NAMALWA (cell line): ENCODE measurements around the gene AMER2.
"Not testable (repeated sequence)": the region's sequence is repeated elsewhere in the genome, so short reads cannot be mapped to it uniquely, and the experiment has no call there.

Experiments used
- DNase-seq: peaks from one replicate; pipeline ENCODE4 v3.0.0-alpha.2; 2015; ENCODE audit warnings: low spot score

AMER2 gene

DNA sequence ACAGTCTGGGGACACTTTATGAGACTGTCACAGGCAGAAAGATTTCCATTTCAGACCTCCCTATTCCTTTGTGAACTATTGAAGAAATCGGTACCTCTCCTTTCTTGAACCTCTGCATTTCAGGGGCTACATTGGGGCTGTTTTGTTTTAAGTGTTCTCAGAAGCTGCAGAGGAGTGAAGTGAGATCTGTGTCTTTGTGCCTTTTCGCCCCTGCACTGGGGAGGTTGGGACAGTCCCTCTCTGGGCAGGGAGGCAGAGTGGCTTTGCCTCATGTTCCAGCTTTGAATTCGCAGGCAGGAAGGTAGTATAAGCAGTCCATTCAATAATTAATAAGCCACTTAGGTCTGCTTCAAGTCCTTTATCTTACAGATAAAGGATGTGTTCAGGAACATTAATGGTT lies 9.5 kb upstream of the AMER2 start:
- no peak for DNase-seq

DNA sequence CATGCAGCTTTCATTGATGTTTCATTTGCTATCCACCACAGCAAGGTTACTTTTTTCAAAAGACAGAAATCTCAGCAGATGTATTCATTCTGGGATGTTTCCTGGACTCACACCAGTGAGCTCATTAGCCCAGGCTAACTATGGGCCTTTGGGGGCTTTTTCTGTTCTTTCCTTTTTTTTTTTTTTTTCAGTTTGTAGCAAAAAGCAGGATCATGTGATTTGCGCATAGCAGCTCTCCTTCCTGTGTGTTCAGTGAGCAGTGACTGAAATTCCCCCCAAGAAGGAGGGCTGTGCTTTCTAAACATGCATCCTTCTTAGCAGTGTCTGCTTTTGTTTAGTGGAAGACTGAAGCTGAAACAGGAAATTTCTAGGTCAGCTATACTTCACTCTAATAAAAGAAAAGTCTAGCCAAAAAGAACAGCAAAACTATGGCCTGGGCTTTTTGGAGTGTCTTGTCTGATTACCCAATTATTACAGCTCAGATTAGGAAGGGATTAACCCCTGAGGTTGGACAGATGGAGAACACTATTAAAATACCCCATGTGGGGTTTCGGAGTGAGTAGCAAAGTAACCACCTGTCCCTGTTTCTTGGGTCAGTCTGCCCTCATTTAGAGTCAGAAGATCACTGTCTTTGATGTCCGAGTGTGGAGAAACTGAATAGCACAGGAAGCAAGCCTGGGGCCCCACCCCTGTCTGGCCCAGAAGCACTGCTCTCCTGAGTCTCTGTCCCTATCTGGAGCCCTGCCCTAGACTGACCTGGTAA lies 8.9 kb upstream of the AMER2 start:
- DNase-seq = no peak

DNA sequence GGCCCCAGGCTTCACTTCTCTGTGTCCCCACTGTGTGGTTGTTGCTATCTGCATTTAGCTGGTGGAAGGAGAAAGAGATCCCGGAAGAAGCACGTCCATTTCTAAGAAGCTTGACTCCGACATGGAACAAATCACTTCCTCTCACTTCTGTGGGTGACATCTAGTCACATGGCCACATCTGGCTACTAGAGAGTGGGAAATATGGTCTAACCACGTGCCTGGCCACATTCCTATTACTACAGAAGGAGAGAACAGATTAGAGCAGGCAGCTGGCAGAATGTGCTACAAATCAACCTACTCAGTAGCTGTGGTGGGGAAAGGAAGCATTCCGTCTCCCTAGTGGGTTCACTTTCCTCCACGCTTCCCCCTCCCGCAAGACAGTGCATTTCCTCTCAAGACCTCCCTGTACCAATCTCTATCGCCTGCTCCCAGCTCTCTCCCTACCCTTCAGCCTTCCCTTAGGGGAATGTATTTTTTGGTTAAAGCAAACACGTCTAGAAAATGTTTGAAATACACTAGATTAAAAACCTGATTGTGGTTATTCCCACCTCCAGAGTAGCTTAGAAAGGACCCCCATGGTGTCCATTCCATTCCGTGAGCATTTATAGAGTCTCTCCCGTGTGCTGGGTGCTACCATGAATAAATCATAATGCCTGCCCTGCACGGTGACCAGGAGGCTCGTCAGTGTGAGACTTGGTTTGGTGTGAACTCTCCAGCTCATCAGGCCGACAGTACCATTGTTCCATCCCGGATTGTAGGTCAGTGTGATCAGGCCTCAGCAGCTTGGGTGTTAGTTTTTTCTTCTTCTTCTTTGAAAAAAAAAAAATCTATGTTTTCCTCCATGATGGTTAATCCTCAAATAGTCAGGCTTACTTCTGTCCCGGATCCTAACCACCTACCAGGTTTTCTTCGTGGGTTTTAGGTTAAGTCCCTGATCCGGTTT lies 8.0 kb upstream of the AMER2 start:
- DNase-seq = no peak

DNA sequence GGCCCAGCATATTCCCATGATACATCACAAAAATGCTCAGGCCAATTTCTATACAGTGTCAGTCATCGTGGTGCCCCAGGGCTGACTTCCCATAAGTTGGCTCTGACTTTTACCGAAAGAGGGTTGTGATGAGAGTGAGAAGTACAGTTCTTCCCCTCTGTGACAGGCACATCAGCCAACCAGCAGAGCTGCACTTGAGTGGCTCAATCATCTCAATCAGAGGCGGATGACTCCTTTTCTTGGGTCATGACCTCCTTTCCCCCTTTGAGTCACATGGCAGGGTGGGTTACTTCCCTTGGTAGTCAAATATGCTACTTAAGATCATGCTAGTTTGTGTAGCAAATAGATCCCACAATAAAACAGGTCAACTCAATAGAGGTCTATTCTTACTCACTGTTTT lies 6.9 kb upstream of the AMER2 start:
- no peak for DNase-seq

DNA sequence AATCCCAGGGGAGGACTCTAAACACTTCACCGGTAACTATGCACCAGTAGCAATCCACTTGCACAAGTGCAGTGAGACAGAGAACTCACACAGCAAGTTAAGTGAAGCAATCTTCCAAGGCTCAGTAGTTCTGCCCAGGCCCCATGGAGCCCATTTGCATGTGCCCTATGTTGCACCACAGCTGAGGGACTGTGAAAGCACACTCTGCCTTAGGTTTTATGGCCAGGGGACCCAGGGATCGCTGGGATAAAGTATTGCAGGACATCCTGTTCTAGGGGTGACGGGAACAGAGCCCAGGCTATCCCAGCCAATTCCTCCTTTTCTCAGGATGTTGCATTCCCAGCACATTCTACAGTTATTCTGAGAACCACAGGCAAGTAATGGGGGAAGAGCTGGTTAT lies 6.0 kb upstream of the AMER2 start:
- no peak for DNase-seq

DNA sequence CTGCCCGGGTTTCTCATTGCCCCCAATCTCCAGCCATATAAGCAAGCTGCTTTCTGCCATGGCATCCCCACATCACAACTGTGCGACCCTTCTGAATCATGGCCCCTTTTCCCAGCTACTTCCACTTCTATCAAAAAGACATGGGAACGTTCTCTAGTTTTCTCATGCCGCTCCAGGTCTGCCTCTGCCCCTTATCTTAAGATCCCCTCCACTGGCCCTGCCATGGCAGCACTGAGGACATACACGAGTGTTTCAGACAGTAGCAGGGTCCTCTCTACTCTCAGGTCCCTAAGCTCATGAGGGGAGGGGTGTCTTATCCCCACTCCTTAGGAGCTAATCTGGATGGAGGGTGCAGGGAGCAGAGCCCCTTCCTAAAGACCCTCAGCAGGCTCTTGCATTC lies 5.5 kb upstream of the AMER2 start:
- no peak for DNase-seq

DNA sequence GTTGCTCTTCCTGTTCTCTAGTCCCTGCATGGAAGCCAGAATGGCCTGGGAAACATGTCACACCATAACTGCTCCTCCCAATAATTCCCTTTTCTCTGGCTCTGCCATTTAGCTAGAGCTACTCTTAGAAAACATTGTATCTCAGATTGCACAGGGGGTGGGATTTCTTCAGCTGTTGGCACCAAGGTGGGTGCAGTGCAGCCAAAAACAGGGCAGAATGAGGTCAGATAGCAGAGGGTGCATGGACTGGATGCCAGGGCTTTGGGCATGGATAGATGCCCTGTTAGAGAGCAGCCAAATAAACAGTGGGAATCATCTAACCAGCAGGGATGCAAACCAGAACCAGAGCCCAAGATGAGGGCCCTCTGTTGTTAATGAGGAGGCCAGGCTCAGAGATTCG lies 4.9 kb upstream of the AMER2 start:
- DNase-seq = no peak

DNA sequence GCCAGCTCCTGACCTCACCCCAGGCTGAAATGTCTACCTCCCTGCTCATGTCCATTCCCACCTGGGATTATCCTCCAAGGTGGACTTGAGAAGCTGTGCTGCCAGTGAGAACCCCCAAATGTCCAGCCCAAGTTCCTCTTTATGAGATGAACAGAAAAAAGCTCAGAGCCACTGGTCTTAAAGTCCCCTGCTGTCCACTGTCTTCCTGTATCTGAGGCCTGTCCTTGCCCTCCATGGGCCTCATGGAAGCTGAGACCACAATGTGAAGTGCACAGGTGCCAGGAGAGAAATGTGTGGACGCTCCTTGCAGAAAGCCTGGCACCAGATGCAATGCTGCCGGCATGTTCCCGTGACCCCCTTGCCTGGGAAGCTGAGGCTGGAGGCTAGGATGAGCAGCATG lies 3.3 kb upstream of the AMER2 start:
- DNase-seq = no peak

DNA sequence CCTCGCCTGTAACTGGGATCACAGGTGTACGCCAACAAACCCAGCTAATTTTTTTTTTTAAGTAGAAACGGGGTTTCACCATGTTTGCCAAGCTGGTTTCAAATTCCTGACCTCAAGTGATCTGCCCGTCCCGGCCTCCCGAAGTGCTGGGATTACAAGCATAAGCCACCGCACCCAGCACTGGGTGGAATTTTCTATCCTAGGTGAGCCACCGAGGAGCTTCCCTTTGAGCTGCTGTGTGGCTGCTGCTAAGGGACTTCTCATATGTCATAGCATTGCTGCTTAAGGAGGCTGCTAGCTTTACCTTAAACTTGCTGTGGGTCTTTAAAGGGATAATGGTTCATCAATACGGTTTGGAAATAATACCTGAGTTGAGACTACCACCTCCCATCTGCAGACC lies 2.9 kb upstream of the AMER2 start:
- DNase-seq = no peak

DNA sequence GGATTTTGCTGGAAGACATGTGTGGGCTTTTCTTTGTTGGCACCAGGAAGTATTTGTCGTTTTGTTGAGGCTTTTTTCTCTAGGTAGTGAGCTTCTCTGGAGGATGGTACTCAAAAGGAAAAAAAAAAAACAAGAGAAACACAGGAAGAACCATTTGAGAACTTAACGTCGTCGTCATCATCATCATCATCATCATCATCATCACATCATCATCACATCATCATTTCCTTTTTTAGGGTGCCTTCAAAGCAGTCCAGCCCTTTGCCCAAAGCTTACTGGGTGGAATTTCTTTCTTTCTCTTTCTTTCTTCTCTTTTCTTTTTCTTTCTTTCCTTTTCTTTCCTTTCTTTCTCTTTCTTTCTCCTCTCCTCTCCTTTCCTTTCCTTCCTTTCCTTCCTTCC lies 2.2 kb upstream of the AMER2 start:
- no peak for DNase-seq

DNA sequence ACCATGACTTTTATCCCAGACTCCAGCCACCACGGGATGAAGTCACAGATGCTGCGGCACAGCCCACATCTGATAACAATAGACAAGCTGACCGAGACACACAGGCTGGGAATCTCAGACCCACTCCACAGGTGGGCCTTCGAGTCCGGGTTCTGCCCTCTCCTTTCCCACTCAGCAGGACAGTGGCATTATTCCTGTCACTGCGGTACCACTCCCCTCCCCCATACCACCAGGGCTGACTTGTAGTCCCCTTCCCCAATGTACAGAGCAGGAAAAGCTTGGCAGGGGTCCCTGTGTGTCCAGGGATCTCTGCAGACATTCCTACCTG lies 179 bp upstream of the AMER2 start:
- DNase-seq = no peak

DNA sequence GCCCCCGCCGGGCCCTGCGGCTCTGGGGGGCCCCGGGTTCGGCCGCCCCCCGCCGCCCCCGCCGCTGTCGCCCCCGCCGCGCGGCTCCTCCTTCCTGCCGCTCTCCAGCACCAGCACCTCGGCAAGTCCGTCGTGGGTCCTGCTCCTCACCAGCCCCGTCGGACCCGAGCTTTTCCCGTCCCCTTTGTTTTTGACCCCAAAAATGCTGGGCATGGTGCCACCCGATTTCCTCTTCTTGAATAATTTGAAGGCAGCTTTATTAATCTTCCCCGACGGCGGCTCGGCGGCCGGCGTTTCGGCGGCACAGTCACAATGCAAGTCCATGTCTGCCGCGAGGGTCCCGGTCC lies 945 bp downstream of the AMER2 start:
- no peak for DNase-seq

DNA sequence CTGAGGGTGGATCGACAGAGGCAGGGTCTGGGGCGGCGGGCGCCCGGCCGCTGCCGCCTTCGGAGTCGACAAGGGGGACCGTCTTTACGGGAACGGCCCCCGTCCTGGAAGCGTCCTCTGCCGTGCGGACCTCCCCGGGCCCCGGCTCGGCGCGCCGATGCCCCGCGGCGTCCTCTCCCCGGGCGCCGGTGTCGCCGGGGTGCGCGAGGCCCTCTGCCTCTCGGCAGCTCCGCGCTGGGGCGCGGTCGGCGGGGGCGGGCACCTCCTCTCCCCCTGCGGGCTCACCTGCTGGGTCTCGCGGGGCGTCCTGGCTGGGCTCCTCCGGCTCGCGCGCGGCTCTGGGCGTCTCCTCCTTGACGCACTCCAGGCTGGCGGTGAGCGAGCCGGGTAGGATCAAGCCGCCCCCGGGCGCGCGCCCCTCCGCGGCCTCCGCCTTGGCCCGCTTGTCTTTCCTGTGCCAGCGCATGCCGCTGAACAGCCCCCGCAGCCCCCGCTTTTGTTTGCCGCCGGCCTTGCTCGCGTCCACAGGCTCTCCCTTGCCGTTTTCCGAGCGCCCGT lies 1.5 kb downstream of the AMER2 start:
- no peak for DNase-seq

DNA sequence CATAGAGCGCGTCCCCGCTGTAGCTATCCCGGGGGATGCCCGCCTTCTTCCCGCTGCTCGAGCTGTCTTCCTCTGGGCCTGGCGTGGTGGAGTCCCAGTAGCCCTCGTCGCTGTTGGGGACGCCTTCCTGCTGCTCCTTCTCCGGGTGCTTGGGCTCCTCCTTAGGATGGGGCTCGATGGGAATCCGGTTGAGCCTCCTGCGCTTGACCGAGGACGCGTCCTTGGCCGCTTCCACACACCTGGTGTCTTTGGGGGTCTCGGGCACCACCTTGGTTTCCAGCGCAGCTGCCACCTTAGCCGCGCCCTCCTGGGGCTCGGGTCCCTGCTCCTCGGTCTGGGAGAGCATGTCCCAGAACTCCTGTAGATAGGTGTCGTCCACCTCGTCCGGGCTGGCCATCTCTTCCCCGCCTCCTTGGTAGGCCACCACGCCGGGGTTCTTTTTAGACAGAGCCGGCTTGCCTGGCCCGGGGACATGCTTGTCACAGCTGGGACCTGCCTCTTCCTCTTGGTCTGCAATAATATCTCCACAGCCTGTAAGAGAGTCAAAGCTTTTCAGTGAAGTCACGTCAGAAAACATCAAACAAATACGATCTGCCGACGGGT lies 2.0 kb downstream of the AMER2 start:
- no peak for DNase-seq

DNA sequence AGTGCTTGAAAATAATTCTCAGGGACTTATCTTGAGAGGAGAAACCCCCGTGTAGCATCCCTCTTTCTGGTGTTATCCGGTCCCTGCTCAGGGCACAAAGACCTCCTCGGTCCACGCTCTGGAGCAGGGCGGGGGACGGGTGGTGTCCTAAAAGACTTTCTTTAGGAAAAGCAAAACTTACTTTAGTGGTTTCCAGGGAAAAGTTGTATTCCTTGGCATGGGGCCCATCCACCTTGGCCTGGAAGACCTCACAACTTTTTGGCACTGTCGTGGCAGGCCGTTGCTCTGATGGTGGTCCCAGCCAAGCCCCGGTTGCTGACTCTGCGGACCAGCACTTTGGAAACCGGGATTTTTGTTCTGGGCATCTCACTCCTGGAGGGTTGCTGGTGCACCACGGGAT lies 2.7 kb downstream of the AMER2 start:
- DNase-seq = no peak

DNA sequence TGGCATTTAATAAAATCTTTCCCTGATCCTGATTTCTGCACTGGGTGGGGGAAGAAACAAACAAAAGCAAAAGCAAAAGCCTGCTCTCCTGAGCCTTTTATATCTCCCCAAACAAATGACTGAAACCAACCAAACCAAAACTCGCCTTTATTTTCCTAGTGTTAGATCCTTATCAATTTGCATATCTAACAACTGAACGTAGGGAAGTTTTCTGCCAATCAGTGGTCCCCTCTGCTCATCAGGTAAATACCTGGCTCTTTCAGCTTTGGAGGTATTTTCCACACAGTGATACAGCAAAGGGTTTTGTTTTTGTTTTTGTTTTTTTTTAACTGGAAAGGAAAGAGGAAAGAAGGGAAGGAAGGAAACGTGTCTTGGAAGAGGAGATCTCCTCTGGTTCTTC lies 3.3 kb downstream of the AMER2 start:
- no peak for DNase-seq

DNA sequence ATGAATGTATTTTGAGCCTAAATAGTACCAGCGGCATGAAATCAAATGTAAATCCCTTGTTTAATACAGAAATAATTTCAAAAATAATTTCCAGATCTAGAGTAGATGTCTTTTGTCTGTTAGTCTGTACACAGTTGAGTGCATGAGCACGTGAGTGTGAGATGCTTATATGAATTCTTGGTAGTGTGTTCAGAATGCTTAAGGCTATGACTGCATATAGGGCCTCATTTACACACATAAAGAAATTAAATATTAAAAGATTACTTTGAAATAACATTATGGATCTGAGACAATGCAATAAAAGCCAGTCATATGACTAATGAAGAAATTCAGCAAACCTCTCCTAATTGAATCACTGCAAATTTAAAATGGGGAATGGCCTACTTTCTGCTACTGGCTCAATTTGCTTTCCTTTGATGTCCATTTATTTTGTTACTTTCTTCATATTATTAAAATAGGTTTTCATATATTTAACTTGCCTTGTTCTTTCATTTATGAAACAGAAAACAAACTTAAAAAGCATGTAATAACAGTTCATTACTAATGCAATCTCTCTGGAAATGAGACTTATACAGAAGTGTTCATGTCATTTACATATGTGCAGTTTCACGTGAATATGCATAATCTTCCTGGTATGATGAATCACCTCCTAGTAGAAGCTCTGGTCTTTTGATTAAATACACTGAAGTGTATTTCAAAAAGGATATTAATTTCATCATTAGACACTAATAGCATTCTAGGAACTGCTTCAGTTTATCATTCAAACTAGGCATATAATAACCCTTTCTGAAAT lies 4.5 kb downstream of the AMER2 start:
- no peak for DNase-seq

DNA sequence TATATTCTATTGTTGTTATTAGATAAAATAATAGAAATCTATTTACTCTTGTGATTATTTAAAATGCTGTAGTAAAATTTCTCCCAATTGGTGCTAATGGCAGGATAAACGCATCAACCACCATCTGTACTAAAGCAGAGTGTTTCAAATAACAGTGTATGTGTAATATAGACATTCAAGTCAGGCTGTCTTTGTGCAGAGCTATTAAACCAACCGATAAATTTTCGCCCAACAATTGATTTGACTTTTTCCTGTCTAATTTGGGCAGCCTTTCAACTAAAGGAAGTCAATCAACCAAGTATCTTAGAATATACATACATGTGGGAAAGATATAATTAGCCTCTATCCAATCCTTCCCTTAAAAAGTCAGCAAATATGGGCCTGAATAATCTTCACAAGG lies 5.8 kb downstream of the AMER2 start:
- no peak for DNase-seq

DNA sequence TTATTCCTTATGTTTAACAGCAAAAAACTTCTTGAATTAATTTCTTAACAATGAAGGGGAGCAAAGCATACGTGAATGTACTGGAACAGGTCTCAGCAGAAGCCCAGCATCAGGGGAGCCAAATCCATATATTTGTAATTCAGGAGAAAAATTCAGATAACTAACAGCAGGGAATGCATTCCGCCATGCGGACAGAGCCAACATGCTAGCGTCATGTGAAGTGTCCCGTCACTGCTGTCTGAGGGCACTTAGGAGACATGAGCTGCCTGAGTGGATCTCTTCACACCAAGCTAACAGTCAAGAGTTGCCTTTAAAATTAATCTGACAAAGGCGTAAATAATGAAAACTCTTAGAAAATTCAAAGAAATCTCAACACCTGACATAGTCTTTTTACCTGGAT lies 6.4 kb downstream of the AMER2 start:
- no peak for DNase-seq

DNA sequence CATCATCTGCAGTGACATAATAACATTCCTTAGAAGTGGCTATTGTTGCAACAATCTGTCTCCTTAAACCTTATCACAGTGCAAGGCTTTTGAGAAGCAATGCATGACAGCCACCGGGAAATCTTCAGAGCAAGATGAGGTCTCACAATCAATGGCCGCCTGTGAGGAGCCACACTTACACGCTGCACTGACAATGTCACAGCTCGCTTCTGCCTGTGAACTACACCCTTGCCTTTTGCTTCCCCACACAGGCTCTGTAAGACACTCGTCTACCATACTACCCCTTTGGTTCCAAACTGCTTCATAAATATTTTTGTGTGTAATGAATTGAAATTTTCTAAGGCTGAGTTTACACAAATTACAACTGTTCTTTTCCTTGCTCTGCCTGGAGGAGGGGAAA lies 6.9 kb downstream of the AMER2 start:
- DNase-seq = not testable (repeated sequence)

DNA sequence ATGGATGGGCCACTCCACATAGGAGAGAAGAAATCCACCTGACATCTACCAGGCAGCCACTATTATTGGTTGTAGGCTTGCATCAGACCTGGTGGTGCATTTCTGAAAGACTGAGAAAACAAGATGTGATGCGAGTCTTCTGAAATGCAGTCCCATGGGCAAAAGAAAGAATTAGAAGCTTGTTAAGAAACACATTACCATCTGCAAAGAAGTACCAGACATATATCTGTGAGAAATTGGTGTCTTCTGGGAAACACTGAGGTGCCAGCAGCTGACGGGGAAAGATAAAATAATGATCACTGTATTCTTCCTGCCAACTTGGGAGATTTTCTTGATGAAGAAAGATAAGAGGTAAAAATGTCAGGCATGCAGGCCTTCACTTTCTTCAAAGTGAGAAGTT lies 14.4 kb downstream of the AMER2 start:
- DNase-seq = no peak

DNA sequence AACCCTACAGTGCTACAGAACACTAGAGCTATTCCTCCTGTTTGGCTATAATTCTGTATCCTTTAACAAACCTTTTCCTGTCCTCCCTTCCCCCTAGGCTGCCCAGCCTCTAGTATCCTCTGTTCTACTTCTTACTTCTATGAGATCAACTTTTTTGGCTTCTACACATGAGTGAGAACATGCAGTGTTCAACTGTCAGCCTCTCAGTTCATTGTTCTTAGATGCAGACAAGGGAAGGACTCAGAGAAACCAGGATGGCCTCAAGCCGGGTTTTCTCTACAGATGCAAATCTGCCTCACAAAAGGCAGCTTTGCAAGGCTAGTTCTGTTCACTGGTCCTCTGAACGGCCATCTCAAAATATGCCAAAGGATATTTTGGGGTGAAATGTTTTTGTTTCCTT lies 18.4 kb downstream of the AMER2 start:
- no peak for DNase-seq
